ENCODE measurements around the gene CAMK1.

Gene CAMK1

GRCh38 chr3:9770276-9770812 lies 597 bp upstream of the CAMK1 start:
- peak overlapping the region; percentile 87 to 93 for H3K27ac ChIP-seq
- H3K4me3 ChIP-seq = peak overlapping the region; percentile 68 to 76
- H3K27me3 ChIP-seq = no peaks in the 10 kb centered on the region
- peaks cover 0 to 38% (median 25%) of the 10 kb centered on the region in 4 donors for H3K4me1 ChIP-seq
- peaks cover 0 to 9% (median 6%) of the 10 kb centered on the region in 3 donors for H3K36me3 ChIP-seq
- peak; percentile 89 to 95 for DNase-seq
- H3K9me3 ChIP-seq = no peaks in the 10 kb centered on the region
- no peak for TF ChIP-seq CTCF (IDR thresholded peaks at IDR 0.05)
- intact Hi-C loops (cut with DNase I; ENCODE audit: low total_unique reads) = loop anchor here (2.0 kb wide), 1 partner anchor 22 kb away; the partner anchor contains the start of genes ARPC4 and TADA3

- no peak for TF ChIP-seq CTCF (IDR thresholded peaks at IDR 0.05)
- DNase-seq = no peak
- Histone ChIP-seq H3K4me1 (peaks cover 0 to 38% (median 25%) of the 10 kb centered on the region in 4 donors), H3K27me3 (no peaks in the 10 kb centered on the region), H3K4me3 (peak overlapping the region; percentile 68 to 76), H3K36me3 (peaks cover 0 to 17% (median 13%) of the 10 kb centered on the region in 3 donors), H3K9me3 (no peaks in the 10 kb centered on the region), H3K27ac (peak overlapping the region; percentile 87 to 93)
- intact Hi-C loops (cut with DNase I; ENCODE audit: low total_unique reads) = no loop called here
Measured at GRCh38 chr3:9769012-9769411, 735 bp downstream of the CAMK1 start.

DNA sequence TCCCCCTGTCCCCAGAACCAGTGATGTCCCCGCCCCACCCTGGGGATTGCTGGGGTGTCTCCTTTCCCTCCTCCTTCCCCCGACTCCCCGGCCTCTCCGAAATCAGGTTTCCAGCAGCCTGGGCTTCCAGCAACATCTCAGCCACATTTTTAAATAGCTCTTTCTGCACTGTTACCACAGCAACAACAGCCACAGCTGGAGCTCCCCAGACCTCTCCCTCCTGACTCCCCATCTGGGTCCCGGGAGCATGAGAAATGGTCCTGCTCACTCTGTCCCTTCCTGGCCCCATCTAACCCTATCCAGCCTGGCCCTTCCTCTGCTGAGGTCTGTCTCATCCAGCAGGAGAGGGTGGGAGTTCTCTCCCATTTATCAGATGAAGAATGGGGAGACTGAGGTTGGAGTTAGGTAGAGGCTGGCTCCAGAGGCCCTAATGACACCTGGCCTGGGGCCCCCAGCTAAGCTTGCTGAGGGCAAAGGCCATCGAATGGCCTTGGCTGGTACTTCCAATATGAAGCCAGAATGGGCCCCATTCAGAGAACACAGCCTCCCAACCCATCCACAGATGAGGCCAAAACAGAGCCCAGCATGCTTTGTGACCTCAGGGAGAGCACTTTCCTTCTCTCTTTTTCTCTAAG lies 1.5 kb downstream of the CAMK1 start:
- no peak for DNase-seq
- H3K36me3 ChIP-seq = peaks cover 0 to 22% (median 13%) of the 10 kb centered on the region in 3 donors
- peak overlapping the region; percentile 87 to 93 for H3K27ac ChIP-seq
- no peak for TF ChIP-seq CTCF (IDR thresholded peaks at IDR 0.05)
- peaks cover 0 to 38% (median 25%) of the 10 kb centered on the region in 4 donors for H3K4me1 ChIP-seq
- no peaks in the 10 kb centered on the region for H3K9me3 ChIP-seq
- peak overlapping the region; percentile 68 to 76 for H3K4me3 ChIP-seq
- intact Hi-C loops (cut with DNase I; ENCODE audit: low total_unique reads) = no loop called here
- H3K27me3 ChIP-seq = no peaks in the 10 kb centered on the region

GRCh38 chr3:9767418-9767817 lies 2.3 kb downstream of the CAMK1 start:
- intact Hi-C loops (cut with DNase I; ENCODE audit: low total_unique reads) = no loop called here
- H3K27me3 ChIP-seq = no peaks in the 10 kb centered on the region
- peaks cover 0 to 38% (median 25%) of the 10 kb centered on the region in 4 donors for H3K4me1 ChIP-seq
- TF ChIP-seq CTCF (IDR thresholded peaks at IDR 0.05) = no peak
- H3K36me3 ChIP-seq = peaks cover 0 to 29% (median 19%) of the 10 kb centered on the region in 3 donors
- peak overlapping the region; percentile 87 to 93 for H3K27ac ChIP-seq
- no peak overlapping the region for H3K4me3 ChIP-seq
- peak in 1 of 2 donors; percentile 59 for DNase-seq
- no peaks in the 10 kb centered on the region for H3K9me3 ChIP-seq

DNA sequence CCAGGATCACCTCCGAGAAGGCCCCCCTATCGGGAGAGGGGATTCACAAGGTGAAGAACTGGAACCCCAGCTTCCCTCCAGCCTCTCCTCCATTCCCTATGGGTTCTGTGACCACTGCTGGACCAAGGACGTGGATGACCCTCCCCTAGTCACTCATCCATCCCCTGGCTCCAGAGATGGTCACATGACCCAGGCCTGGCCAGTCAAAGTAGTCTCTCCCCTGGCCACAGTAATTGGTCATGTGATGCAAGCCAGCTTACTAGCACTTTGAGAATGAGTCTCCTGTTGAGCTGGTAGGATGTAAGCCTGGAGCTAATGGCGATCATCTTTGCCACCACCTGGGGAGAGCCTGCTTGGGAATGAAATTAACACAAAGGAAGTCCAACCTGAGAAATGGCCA lies 3.9 kb downstream of the CAMK1 start:
- H3K4me3 ChIP-seq = no peak overlapping the region
- TF ChIP-seq CTCF (IDR thresholded peaks at IDR 0.05) = no peak
- DNase-seq = no peak
- H3K27ac ChIP-seq = no peak overlapping the region
- peaks cover 0 to 35% (median 23%) of the 10 kb centered on the region in 4 donors for H3K4me1 ChIP-seq
- intact Hi-C loops (cut with DNase I; ENCODE audit: low total_unique reads) = no loop called here
- no peaks in the 10 kb centered on the region for H3K27me3 ChIP-seq
- H3K9me3 ChIP-seq = no peaks in the 10 kb centered on the region
- H3K36me3 ChIP-seq = peaks cover 10 to 45% (median 35%) of the 10 kb centered on the region in 3 donors

Measured in tibial artery (tissue), 4 donors.